HEK293 (cell line): ENCODE data around the gene NANOS2.

ENCODE experiments used
- CTCF ChIA-PET: fragments of 350-600 bp; formaldehyde crosslinking; extraction: SDS; loops from one replicate; lab custom pipeline; 2021; ENCODE audit warnings: antibody characterized with exemption; lab: Yijun Ruan, JAX
- POLR2A ChIA-PET: fragments of 300-600 bp; formaldehyde crosslinking; extraction: SDS; loops from one replicate; lab custom pipeline; 2020; ENCODE audit warnings: antibody characterized with exemption, inconsistent platforms; lab: Yijun Ruan, JAX
- H3K27ac ChIP-seq: fragments of 200-500 bp; sonication (Bioruptor generic); 2 replicates; pipeline ENCODE4 v1.5.1; 2014; ENCODE audit warnings: low read depth, low read length, control low read depth, inconsistent platforms; ENCODE audit errors: extremely low read depth
- H3K36me3 ChIP-seq, 2 experiments: fragments of 200-500 bp in 1 of 2; sonication (Bioruptor generic) in 1 of 2; 1 replicate in 1 of 2; 2 replicates in 1 of 2; pipeline ENCODE4 v1.5.1; 2014 to 2017; ENCODE audit warnings: inconsistent platforms in 2 of 2, low read length in 2 of 2; ENCODE audit not compliant: control insufficient read depth in 2 of 2, insufficient read depth in 1 of 2
- H3K4me1 ChIP-seq: fragments of 200-500 bp; sonication (Bioruptor generic); 2 replicates; pipeline ENCODE4 v1.5.1; 2014; ENCODE audit warnings: mild to moderate bottlenecking, low read length, inconsistent platforms; ENCODE audit not compliant: control insufficient read depth, insufficient read depth
- H3K4me3 ChIP-seq: 2 replicates; pipeline ENCODE4 v1.5.1; 2011; ENCODE audit warnings: low read depth, mild to moderate bottlenecking, control low read depth, low read length, moderate library complexity
- H3K9me3 ChIP-seq: fragments of 200-500 bp; sonication (Bioruptor generic); 2 replicates; pipeline ENCODE4 v1.5.1; 2014; ENCODE audit warnings: low read depth, low read length, inconsistent platforms; ENCODE audit not compliant: control insufficient read depth, insufficient read depth
- GLIS1 ChIP-seq: fragments of 450-650 bp; formaldehyde crosslinking; IDR thresholded peaks from 2 replicates; pipeline ENCODE4 v1.5.1; 2016; ENCODE audit warnings: missing biosample characterization, missing genetic modification characterization
- HOXC10 ChIP-seq: sonication (generic); formaldehyde crosslinking; IDR thresholded peaks from 2 replicates; pipeline ENCODE4 v1.8.1; 2023; ENCODE audit warnings: mild to moderate bottlenecking, missing genetic modification reagents
- KLF7 ChIP-seq: fragments of 450-650 bp; formaldehyde crosslinking; IDR thresholded peaks from 2 replicates; pipeline ENCODE4 v1.5.1; 2016; ENCODE audit warnings: missing biosample characterization, missing genetic modification characterization, borderline replicate concordance
- PRDM1 ChIP-seq: fragments of 450-650 bp; formaldehyde crosslinking; IDR thresholded peaks from 2 replicates; pipeline ENCODE4; 2016; ENCODE audit warnings: missing biosample characterization, missing genetic modification characterization
- REPIN1 ChIP-seq: fragments of 450-650 bp; formaldehyde crosslinking; IDR thresholded peaks from 2 replicates; pipeline ENCODE4 v1.5.1; 2017; ENCODE audit warnings: missing biosample characterization, missing genetic modification characterization, low read depth
- TCF7L2 ChIP-seq: IDR thresholded peaks from 2 replicates; pipeline ENCODE4 v1.6.1; 2011; ENCODE audit warnings: low read depth, mild to moderate bottlenecking, inconsistent platforms, low read length, moderate library complexity, borderline replicate concordance
- ZBTB49 ChIP-seq: fragments of 450-650 bp; formaldehyde crosslinking; IDR thresholded peaks from 2 replicates; pipeline ENCODE4 v1.5.1; 2016; ENCODE audit warnings: missing biosample characterization, missing genetic modification characterization, low read depth
- ZFP37 ChIP-seq: fragments of 450-650 bp; formaldehyde crosslinking; IDR thresholded peaks from 2 replicates; pipeline ENCODE4 v1.5.1; 2016; ENCODE audit warnings: missing biosample characterization, missing genetic modification characterization
- ZNF175 ChIP-seq: fragments of 450-650 bp; formaldehyde crosslinking; IDR thresholded peaks from 2 replicates; pipeline ENCODE4 v1.5.1; 2016; ENCODE audit warnings: missing biosample characterization, missing genetic modification characterization
- ZNF239 ChIP-seq: fragments of 450-650 bp; formaldehyde crosslinking; IDR thresholded peaks from 2 replicates; pipeline ENCODE4 v1.5.1; 2016; ENCODE audit warnings: missing biosample characterization, missing genetic modification characterization
- ZNF404 ChIP-seq: fragments of 450-650 bp; formaldehyde crosslinking; IDR thresholded peaks from 2 replicates; pipeline ENCODE4 v1.5.1; 2017; ENCODE audit warnings: missing biosample characterization, missing genetic modification characterization
- ZNF513 ChIP-seq: fragments of 450-650 bp; IDR thresholded peaks from 2 replicates; pipeline ENCODE4 v1.5.1; 2018; ENCODE audit warnings: missing biosample characterization, missing genetic modification characterization
- ZNF623 ChIP-seq: fragments of 450-650 bp; formaldehyde crosslinking; IDR thresholded peaks from 2 replicates; pipeline ENCODE4 v1.5.1; 2016; ENCODE audit warnings: missing biosample characterization, missing genetic modification characterization
- ZNF639 ChIP-seq: fragments of 450-650 bp; formaldehyde crosslinking; IDR thresholded peaks from 2 replicates; pipeline ENCODE4 v1.5.1; 2016; ENCODE audit warnings: missing biosample characterization, missing genetic modification characterization
- ZNF701 ChIP-seq: fragments of 450-650 bp; formaldehyde crosslinking; IDR thresholded peaks from 2 replicates; pipeline ENCODE4 v1.5.1; 2016; ENCODE audit warnings: missing biosample characterization, missing genetic modification characterization
- ZNF704 ChIP-seq: fragments of 450-650 bp; formaldehyde crosslinking; IDR thresholded peaks from 2 replicates; pipeline ENCODE4 v1.5.1; 2016; ENCODE audit warnings: missing biosample characterization, missing genetic modification characterization
- ZNF747 ChIP-seq: fragments of 450-650 bp; formaldehyde crosslinking; IDR thresholded peaks from 2 replicates; pipeline ENCODE4 v1.5.1; 2016; ENCODE audit warnings: missing biosample characterization, missing genetic modification characterization
- ZNF776 ChIP-seq: fragments of 450-650 bp; formaldehyde crosslinking; IDR thresholded peaks from 2 replicates; pipeline ENCODE4 v1.5.0; 2017; ENCODE audit warnings: missing biosample characterization, missing genetic modification characterization, borderline replicate concordance
- ZNF830 ChIP-seq: fragments of 450-650 bp; IDR thresholded peaks from 2 replicates; pipeline ENCODE4 v1.5.0; 2018; ENCODE audit warnings: missing biosample characterization, missing genetic modification characterization, low read depth, mild to moderate bottlenecking, moderate library complexity
- ZNF837 ChIP-seq: fragments of 450-650 bp; formaldehyde crosslinking; IDR thresholded peaks from 2 replicates; pipeline ENCODE4 v1.5.1; 2016; ENCODE audit warnings: missing biosample characterization, missing genetic modification characterization

NANOS2 gene

DNA sequence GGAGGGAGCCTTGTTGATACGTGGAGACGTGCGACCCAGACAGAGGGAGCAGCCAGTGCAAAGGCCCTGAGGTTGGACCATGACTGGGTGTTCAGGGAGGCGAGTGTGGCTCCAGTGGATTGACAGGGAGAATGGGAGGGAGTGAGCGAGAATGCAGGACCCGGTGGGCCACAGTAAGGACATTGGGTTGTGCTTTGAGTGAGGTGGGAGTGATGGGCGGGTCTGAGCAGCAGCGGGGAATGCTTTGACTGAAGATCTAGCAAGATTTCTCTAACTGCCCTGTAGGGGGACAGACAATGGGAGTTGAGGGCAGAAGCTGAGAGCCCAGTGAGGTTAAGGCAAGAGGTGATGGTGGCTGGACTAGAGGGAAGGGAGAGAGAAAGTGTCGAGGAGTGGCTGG, 7.7 kb upstream of the NANOS2 start:
- Histone ChIP-seq H3K27ac (no peak overlapping the region), H3K9me3 (no peaks in the 10 kb centered on the region)
- CTCF ChIA-PET = no interaction called here
- no peak for TF ChIP-seq ZBTB49
- TF ChIP-seq PRDM1 = 0 out of 2 replicates have a peak, but pooled peaks have one; percentile 4
- TF ChIP-seq ZNF701 (tag by site-specific recombination) = no peak
- TF ChIP-seq ZNF623 = peak; percentile 97
- TF ChIP-seq, all 188 proteins: peak for 2
- no peak overlapping the region for H3K4me3 ChIP-seq
- no peaks in the 10 kb centered on the region for H3K4me1 ChIP-seq
- POLR2A ChIA-PET = no interaction called here
- H3K36me3 ChIP-seq = no peaks in the 10 kb centered on the region

DNA sequence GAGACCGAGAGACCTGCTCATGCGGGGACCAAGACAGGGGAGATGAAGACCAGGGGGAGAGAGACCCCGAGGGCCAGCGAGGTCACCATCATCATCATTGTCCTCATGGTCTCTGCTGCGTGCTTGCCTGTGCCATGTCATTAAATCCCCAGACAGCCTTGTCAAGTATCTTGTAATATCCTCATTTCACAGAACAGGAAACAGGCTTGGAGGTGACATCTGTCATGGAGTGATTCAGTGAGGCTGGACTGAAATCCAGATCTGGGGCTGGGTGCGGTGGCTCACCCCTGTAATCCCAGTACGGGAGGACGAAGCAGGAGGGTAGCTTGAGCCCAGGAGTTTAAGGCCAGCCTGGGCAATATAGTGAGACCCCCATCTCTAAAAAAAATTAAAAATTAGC, 5.9 kb upstream of the NANOS2 start:
- H3K4me3 ChIP-seq = no peak overlapping the region
- no peaks in the 10 kb centered on the region for H3K36me3 ChIP-seq
- no peaks in the 10 kb centered on the region for H3K9me3 ChIP-seq
- TF ChIP-seq ZNF513 (tag by site-specific recombination) = 0 out of 2 replicates have a peak, but pooled peaks have one; percentile 9
- TF ChIP-seq KLF7 (tag by site-specific recombination) = no peak
- TF ChIP-seq ZNF175 (tag by site-specific recombination) = no peak
- CTCF ChIA-PET = interaction anchor here (0.6 to 1.0 kb wide), 2 partner anchors 37 to 622 kb away, joined by 3 to 6 read pairs; no protein-coding TSS in a partner anchor
- H3K27ac ChIP-seq = no peak overlapping the region
- POLR2A ChIA-PET = interaction anchor here (1.5 kb wide), 1 partner anchor 17 kb away, joined by 6 read pairs; the partner anchor contains the start of gene MYPOP
- no peaks in the 10 kb centered on the region for H3K4me1 ChIP-seq

DNA sequence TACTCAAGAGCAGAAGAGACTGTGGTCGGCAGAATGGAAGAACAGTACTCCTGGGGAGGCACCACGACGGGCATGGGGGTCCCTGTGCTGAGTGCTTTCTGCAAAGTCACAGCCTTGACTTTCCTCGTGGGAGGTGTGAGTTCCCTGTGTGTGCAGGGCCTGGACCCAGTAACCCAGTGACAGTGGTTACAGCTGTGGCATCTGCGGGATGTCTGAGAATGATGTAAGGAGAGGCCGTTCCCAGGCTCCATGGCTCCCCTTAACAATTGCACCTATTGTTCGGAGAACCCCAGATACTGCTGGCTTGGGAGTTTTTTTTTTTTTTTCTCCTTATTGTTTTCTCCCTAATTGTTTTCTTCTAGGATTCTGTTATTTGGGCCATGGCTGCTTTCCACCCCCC, 5.1 kb upstream of the NANOS2 start:
- POLR2A ChIA-PET = interaction anchor here (1.5 kb wide), 1 partner anchor 17 kb away, joined by 6 read pairs; the partner anchor contains the start of gene MYPOP
- Histone ChIP-seq H3K4me1 (no peaks in the 10 kb centered on the region), H3K9me3 (no peaks in the 10 kb centered on the region), H3K36me3 (no peaks in the 10 kb centered on the region), H3K27ac (no peak overlapping the region), H3K4me3 (no peak overlapping the region)
- TF ChIP-seq ZFP37 (tag by site-specific recombination) (no peak), ZNF747 (tag by site-specific recombination) (no peak), ZNF704 (tag by site-specific recombination) (no peak), ZNF837 (no peak)
- CTCF ChIA-PET = no interaction called here

GRCh38 chr19:45918721-45919120, 4.1 kb upstream of the NANOS2 start:
- Histone ChIP-seq H3K4me1 (no peaks in the 10 kb centered on the region), H3K36me3 (no peaks in the 10 kb centered on the region), H3K4me3 (no peak overlapping the region), H3K9me3 (no peaks in the 10 kb centered on the region), H3K27ac (no peak overlapping the region)
- CTCF ChIA-PET = interaction anchor here (0.6 kb wide), 1 partner anchor 75 kb away, joined by 3 read pairs; no protein-coding TSS in a partner anchor
- no peak for TF ChIP-seq ZNF776 (tag by site-specific recombination)
- no peak for TF ChIP-seq ZNF404
- no peak for TF ChIP-seq ZNF830 (tag by site-specific recombination)
- no peak for TF ChIP-seq GLIS1
- no peak for TF ChIP-seq ZNF239 (tag by site-specific recombination)
- TF ChIP-seq REPIN1 = no peak
- no peak for TF ChIP-seq TCF7L2
- TF ChIP-seq HOXC10 = no peak
- no peak for TF ChIP-seq ZNF639
- POLR2A ChIA-PET = interaction anchor here (1.0 to 1.2 kb wide), 2 partner anchors 9 to 16 kb away, joined by 4 read pairs; partner anchors contain the start of gene MYPOP
